GM23248 (cell line): Measurements from ENCODE around the gene FJX1. TPM values are rescaled to one million over a fixed set of nuclear protein-coding genes. Genes with fewer than 3 reads are reported as not detected.

ENCODE experiments used
- DNase-seq: peaks from one replicate; pipeline ENCODE4 v3.0.0-alpha.2; 2015
- H2AFZ ChIP-seq: fragments of 200-600 bp; sonication (generic); 2 replicates; pipeline ENCODE4 v1.6.1; 2016; ENCODE audit warnings: antibody characterized with exemption
- H3F3A ChIP-seq: fragments of 200-600 bp; sonication (generic); 2 replicates; pipeline ENCODE4 v1.6.1; 2016; ENCODE audit warnings: mild to moderate bottlenecking, antibody characterized with exemption, mixed run types; ENCODE audit not compliant: insufficient read depth
- H3K27ac ChIP-seq: fragments of 200-600 bp; sonication (generic); 2 replicates; pipeline ENCODE4 v1.5.1; 2016; ENCODE audit warnings: mild to moderate bottlenecking
- H3K27me3 ChIP-seq: fragments of 200-600 bp; sonication (generic); replicated peaks from 2 replicates; pipeline ENCODE4 v1.6.1; 2016; ENCODE audit warnings: mild to moderate bottlenecking; ENCODE audit not compliant: insufficient read depth
- H3K36me3 ChIP-seq: fragments of 200-600 bp; sonication (generic); 2 replicates; pipeline ENCODE4 v1.6.1; 2016; ENCODE audit warnings: low read depth, mild to moderate bottlenecking
- H3K4me1 ChIP-seq: fragments of 200-600 bp; sonication (generic); 2 replicates; pipeline ENCODE4 v1.6.1; 2016; ENCODE audit warnings: mild to moderate bottlenecking; ENCODE audit not compliant: insufficient read depth
- H3K4me2 ChIP-seq: fragments of 200-600 bp; sonication (generic); one replicate; pipeline ENCODE4 v1.6.1; 2016; ENCODE audit warnings: mild to moderate bottlenecking; ENCODE audit not compliant: unreplicated experiment
- H3K4me3 ChIP-seq: fragments of 200-600 bp; sonication (generic); 2 replicates; pipeline ENCODE4 v1.5.1; 2016; ENCODE audit warnings: mild to moderate bottlenecking
- H3K79me2 ChIP-seq: fragments of 200-600 bp; sonication (generic); 2 replicates; pipeline ENCODE4 v1.6.1; 2016; ENCODE audit warnings: mild to moderate bottlenecking; ENCODE audit not compliant: insufficient read depth
- H3K9ac ChIP-seq: fragments of 200-600 bp; sonication (generic); 2 replicates; pipeline ENCODE4 v1.6.1; 2016; ENCODE audit warnings: mild to moderate bottlenecking
- H3K9me2 ChIP-seq: fragments of 200-600 bp; sonication (generic); 2 replicates; pipeline ENCODE4 v1.6.1; 2016; ENCODE audit warnings: mixed run types, mild to moderate bottlenecking, moderate library complexity; ENCODE audit not compliant: insufficient read depth
- H3K9me3 ChIP-seq: fragments of 200-600 bp; sonication (generic); one replicate; pipeline ENCODE4 v1.6.1; 2017; ENCODE audit warnings: low read depth
- H4K20me1 ChIP-seq: fragments of 200-600 bp; sonication (generic); 2 replicates; pipeline ENCODE4 v1.6.0; 2016; ENCODE audit not compliant: insufficient read depth
- EZH2 ChIP-seq: fragments of 200-600 bp; sonication (generic); IDR thresholded peaks from 2 replicates; pipeline ENCODE4 v1.6.1; 2018; ENCODE audit warnings: antibody characterized with exemption, mild to moderate bottlenecking; ENCODE audit not compliant: insufficient read depth, poor library complexity, severe bottlenecking
- EZH2phosphoT487 ChIP-seq: fragments of 200-600 bp; sonication (generic); IDR thresholded peaks from 2 replicates; pipeline ENCODE4 v1.6.1; 2018; ENCODE audit warnings: antibody characterized with exemption, moderate library complexity, mild to moderate bottlenecking, low read depth; ENCODE audit not compliant: insufficient read depth
- WGBS, 2 experiments: methylation state at CpG; one replicate each; pipeline ENCODE4 v1.1.6; 2015 to 2017; ENCODE audit warnings: low lambda C conversion rate in 2 of 2, low coverage in 1 of 2; ENCODE audit errors: missing lambda C conversion rate in 2 of 2; 5-methylcytosine and 5-hydroxymethylcytosine counted together
- in situ Hi-C: fragments of 300-500 bp; cut with MboI; formaldehyde crosslinking; loops from 2 replicates; pipeline ENCODE4 v1.15.0; 2020
- polyA plus RNA-seq: library from polyadenylated mRNA; unstranded; fragments of >200 nt; fragmentation: Nextera tagmentation; extraction: Ambion mirVana; gene quantifications from 2 replicates; pipeline ENCODE4 v1.2.1, GENCODE V29; 2016
- total RNA-seq: library from RNA; depleted of rRNA; stranded (reverse); fragments of >200 nt; shearing (Covaris generic); gene quantifications from 2 replicates; pipeline ENCODE4 v1.2.3, GENCODE V29; 2014

FJX1 gene
- total and polyA plus RNA-seq, 2 experiments from 2014 or later, result 12.4 to 37.0 TPM

GRCh38 chr11:35633827-35634423, 15.7 kb downstream of the FJX1 start:
- H3K79me2 ChIP-seq, result no peaks in the 10 kb centered on the region
- peaks cover 14% of the 10 kb centered on the region for H3F3A ChIP-seq
- no peaks in the 10 kb centered on the region for H3K9me2 ChIP-seq
- no peak overlapping the region for H3K4me3 ChIP-seq
- H2AFZ ChIP-seq, result no peak overlapping the region
- no peak overlapping the region for H3K9ac ChIP-seq
- in situ Hi-C loops, result no loop called here
- no peak for TF ChIP-seq EZH2
- TF ChIP-seq EZH2phosphoT487, result no peak
- H3K36me3 ChIP-seq, result no peaks in the 10 kb centered on the region
- H3K9me3 ChIP-seq, result no peaks in the 10 kb centered on the region
- no peak overlapping the region for H3K27ac ChIP-seq
- H3K4me2 ChIP-seq, result no peak overlapping the region
- peaks cover 21% of the 10 kb centered on the region for H3K4me1 ChIP-seq
- 88 to 93% methylated on average over 4 of the region's 4 CpGs for WGBS, 2 experiments
- H4K20me1 ChIP-seq, result no peaks in the 10 kb centered on the region
- DNase-seq, result no peak
- peaks cover 4% of the 10 kb centered on the region for H3K27me3 ChIP-seq

- no peaks in the 10 kb centered on the region for H3F3A ChIP-seq
- no peak for TF ChIP-seq EZH2phosphoT487
- H3K9me2 ChIP-seq, result no peaks in the 10 kb centered on the region
- DNase-seq, result no peak
- in situ Hi-C loops, result no loop called here
- 87 to 89% methylated on average over 6 of the region's 6 CpGs for WGBS, 2 experiments
- H3K27ac ChIP-seq, result no peak overlapping the region
- no peaks in the 10 kb centered on the region for H3K79me2 ChIP-seq
- H2AFZ ChIP-seq, result no peak overlapping the region
- no peak overlapping the region for H3K4me2 ChIP-seq
- H3K9me3 ChIP-seq, result no peaks in the 10 kb centered on the region
- H3K9ac ChIP-seq, result no peak overlapping the region
- peaks cover 4% of the 10 kb centered on the region for H3K27me3 ChIP-seq
- peaks cover 5% of the 10 kb centered on the region; the same call in 1 of the 2 replicates for H3K4me1 ChIP-seq
- H3K4me3 ChIP-seq, result no peak overlapping the region
- H4K20me1 ChIP-seq, result no peaks in the 10 kb centered on the region
- no peaks in the 10 kb centered on the region for H3K36me3 ChIP-seq
These were observed 17.7 kb downstream of the FJX1 start for GRCh38 chr11:35635933-35636332.

GRCh38 chr11:35639591-35640179, 21.4 kb downstream of the FJX1 start:
- no peak for DNase-seq
- Histone ChIP-seq H3K79me2 (no peaks in the 10 kb centered on the region), H3K27me3 (peaks cover 4% of the 10 kb centered on the region), H3K9me2 (no peaks in the 10 kb centered on the region), H3F3A (no peaks in the 10 kb centered on the region), H3K36me3 (no peaks in the 10 kb centered on the region), H4K20me1 (no peaks in the 10 kb centered on the region), H3K9ac (no peak overlapping the region), H2AFZ (no peak overlapping the region), H3K4me3 (no peak overlapping the region), H3K4me1 (no peaks in the 10 kb centered on the region), H3K4me2 (no peak overlapping the region), H3K9me3 (no peaks in the 10 kb centered on the region), H3K27ac (no peak overlapping the region)
- WGBS, 2 experiments, result 49 to 55% methylated on average over 9 of the region's 9 CpGs
- TF ChIP-seq EZH2phosphoT487 (no peak), EZH2 (no peak)
- in situ Hi-C loops, result no loop called here

DNA sequence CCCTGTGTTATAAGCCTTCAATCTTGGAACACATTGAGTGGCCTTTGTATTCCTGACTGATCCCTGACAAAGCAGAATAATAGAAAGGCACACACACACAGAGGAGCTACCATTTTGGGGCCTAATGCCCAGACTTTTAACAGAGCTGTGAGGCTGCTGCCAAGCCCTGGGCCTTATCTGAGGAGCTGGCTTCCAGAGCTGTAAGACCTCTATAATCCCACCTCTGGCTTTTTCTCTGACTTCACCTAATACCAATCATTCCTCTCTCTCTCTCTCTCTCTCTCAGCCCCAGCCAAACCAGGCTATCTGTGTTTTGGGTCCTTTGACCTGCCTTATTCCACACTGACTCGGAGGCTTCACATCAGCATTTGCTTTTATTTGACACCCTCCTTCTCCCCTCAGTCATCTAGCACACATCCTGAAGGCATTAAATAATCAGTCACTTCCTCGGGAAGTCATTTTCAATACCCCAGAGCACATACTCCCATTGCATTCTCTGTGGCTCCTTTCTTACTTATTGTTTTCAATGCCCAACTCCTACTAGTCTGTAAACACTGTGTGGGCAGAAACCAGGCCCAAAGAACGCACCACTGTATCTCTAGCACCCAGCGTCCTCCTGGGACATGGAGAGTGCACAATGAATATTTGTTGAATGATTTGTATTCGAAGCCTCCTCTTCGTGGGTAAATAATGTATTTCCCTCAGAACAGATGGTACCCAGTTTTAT, 23.1 kb downstream of the FJX1 start:
- H2AFZ ChIP-seq, result no peak overlapping the region
- H3K4me1 ChIP-seq, result no peaks in the 10 kb centered on the region
- no peaks in the 10 kb centered on the region for H3K36me3 ChIP-seq
- H3K27ac ChIP-seq, result no peak overlapping the region
- DNase-seq, result no peak
- H3F3A ChIP-seq, result no peaks in the 10 kb centered on the region
- H3K27me3 ChIP-seq, result peaks cover 4% of the 10 kb centered on the region
- in situ Hi-C loops, result no loop called here
- H3K9ac ChIP-seq, result no peak overlapping the region
- no peaks in the 10 kb centered on the region for H3K9me3 ChIP-seq
- H3K79me2 ChIP-seq, result no peaks in the 10 kb centered on the region
- H4K20me1 ChIP-seq, result no peaks in the 10 kb centered on the region
- no peaks in the 10 kb centered on the region for H3K9me2 ChIP-seq
- H3K4me3 ChIP-seq, result no peak overlapping the region
- H3K4me2 ChIP-seq, result no peak overlapping the region
- TF ChIP-seq EZH2phosphoT487 (no peak), EZH2 (no peak)
- 70 to 76% methylated on average over 6 of the region's 6 CpGs for WGBS, 2 experiments
